Upper lobe of left lung (tissue), 6 donors: ENCODE measurements around the gene PRR5. TPM values are rescaled to one million over a fixed set of nuclear protein-coding genes. Genes with fewer than 3 reads are reported as not detected.

Experiments used
- ATAC-seq, 2 donors: fragments of 200-7000 bp; cut with Tn5 transposase; one replicate each; pipeline ENCODE4 v1.9.1; 2022; ENCODE audit warnings: mild to moderate bottlenecking in 2 of 2, moderate library complexity in 2 of 2; ENCODE audit not compliant: low FRiP score in 2 of 2
- DNase-seq, 2 donors: peaks; one replicate each; pipeline ENCODE4 v3.0.0-alpha.2; 2019 to 2020
- H3K27ac ChIP-seq, 4 donors: fragments of 200-600 bp; sonication (generic); one replicate each; pipeline ENCODE4 v1.5.1; 2016 to 2019
- H3K27me3 ChIP-seq, 4 donors: fragments of 200-600 bp; sonication (generic); one replicate each; pipeline ENCODE4 v1.5.1; 2017 to 2019
- H3K36me3 ChIP-seq, 4 donors: fragments of 200-600 bp; sonication (generic); one replicate each; pipeline ENCODE4 v1.5.1; 2016 to 2019
- H3K4me1 ChIP-seq, 4 donors: fragments of 200-600 bp; sonication (generic); one replicate each; pipeline ENCODE4 v1.5.1; 2018 to 2019
- H3K4me3 ChIP-seq, 4 donors: fragments of 200-600 bp; sonication (generic); one replicate each; pipeline ENCODE4 v1.5.1; 2017 to 2019; ENCODE audit warnings: mild to moderate bottlenecking in 2 of 4, moderate library complexity in 1 of 4
- H3K9me3 ChIP-seq, 4 donors: fragments of 200-600 bp; sonication (generic); one replicate each; pipeline ENCODE4 v1.5.1; 2018 to 2019
- EP300 ChIP-seq, 4 donors: sonication (generic); formaldehyde crosslinking; IDR thresholded peaks; one replicate each; pipeline ENCODE4 v1.5.1; 2017; ENCODE audit warnings: antibody characterized with exemption in 4 of 4, control low read depth in 2 of 4
- POLR2A ChIP-seq, 4 donors: fragments of 450-650 bp; IDR thresholded peaks; one replicate each; pipeline ENCODE4 v1.5.1; 2016 to 2017; ENCODE audit warnings: antibody characterized with exemption in 4 of 4, mild to moderate bottlenecking in 2 of 4
- POLR2AphosphoS5 ChIP-seq, 2 donors: sonication (generic); formaldehyde crosslinking; IDR thresholded peaks; one replicate each; pipeline ENCODE4 v1.5.1; 2017; ENCODE audit warnings: antibody characterized with exemption in 2 of 2
- WGBS, 2 donors: methylation state at CpG; one replicate each; pipeline ENCODE4 v1.1.5; 2017 to 2018; 5-methylcytosine and 5-hydroxymethylcytosine counted together
- total RNA-seq, 6 donors: library from RNA; depleted of rRNA in 4 of 6; stranded (reverse); fragments of >200 nt in 4 of 6; gene quantifications; one replicate each; pipeline versions ENCODE4 v1.1.0 to v1.2.1, GENCODE V29; 2016 to 2021
- TF ChIP-seq, protein P1 (sequence below), 6 experiments: fragments of 450-650 bp in 4 of 6; fragments of 200-600 bp in 2 of 6; sonication (generic) in 2 of 6; IDR thresholded peaks; one replicate each; pipeline ENCODE4 v1.5.1; 2016 to 2019; ENCODE audit warnings: antibody characterized with exemption in 6 of 6
- donor health status: DM: no; HTN: no; CAD: no; lungs with moderate emphysema.
- donor health status: DM: no; HTN: yes; CAD: no; lungs with severe emphysema.

PRR5 gene
- total RNA-seq, 6 donors from 2014 or later = 13.1 to 68.1 (median 15.8) TPM

DNA sequence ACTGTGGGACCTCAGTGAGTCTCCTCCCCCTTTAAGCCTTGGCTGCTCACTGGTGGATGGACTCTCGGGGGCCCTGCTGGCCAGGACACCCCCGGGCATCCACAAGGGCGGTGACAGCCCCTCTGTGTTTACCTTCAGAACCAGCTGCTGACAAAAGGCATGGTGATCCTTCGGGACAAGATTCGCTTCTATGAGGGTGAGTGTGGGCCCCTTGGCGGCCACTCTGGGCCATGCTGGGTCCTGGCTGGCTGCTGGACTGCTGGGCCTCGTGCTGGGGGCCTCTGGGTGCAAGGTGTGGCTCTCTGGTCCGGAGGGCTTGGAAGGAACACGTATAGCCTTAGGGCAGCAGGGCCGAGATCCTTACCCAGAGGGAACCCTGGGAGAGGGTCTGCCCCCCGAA, 24.4 kb downstream of the PRR5 start:
- peak in 1 of 2 donors; percentile 62 for DNase-seq
- WGBS, 2 donors = 89 to 93% methylated on average over 4 to 5 of the region's 11 CpGs
- Histone ChIP-seq H3K27ac (no peak overlapping the region), H3K36me3 (peaks cover 0 to 5% (median 2%) of the 10 kb centered on the region in 4 donors), H3K27me3 (no peaks in the 10 kb centered on the region), H3K4me3 (no peak overlapping the region), H3K4me1 (peaks cover 3 to 19% (median 14%) of the 10 kb centered on the region in 4 donors), H3K9me3 (no peaks in the 10 kb centered on the region)
- no peak for TF ChIP-seq EP300 (IDR thresholded peaks at IDR 0.05)
- TF ChIP-seq POLR2A (IDR thresholded peaks at IDR 0.05) = no peak
- no peak for ATAC-seq

DNA sequence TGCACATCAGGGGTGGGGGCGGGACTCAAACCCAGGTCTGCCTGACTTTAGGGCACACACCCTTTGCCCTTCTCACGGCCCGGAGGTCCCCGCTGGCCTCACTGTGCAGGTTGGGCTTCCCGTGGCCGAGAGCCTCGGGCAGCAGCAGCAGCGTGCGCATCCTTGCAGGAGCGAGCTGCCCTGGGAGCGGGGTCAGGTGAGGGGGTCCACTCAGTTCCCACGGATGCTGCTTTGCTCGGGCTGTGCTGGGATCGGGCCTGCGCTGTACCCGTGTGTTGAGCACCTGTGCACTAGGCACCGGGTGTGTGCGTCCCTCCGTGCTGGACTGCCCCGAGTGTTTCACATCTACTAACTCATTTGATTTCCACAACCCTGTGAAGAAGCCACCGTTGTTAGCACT, 25.1 kb downstream of the PRR5 start:
- peak in 1 of 2 donors; percentile 75 for DNase-seq
- Histone ChIP-seq H3K4me3 (no peak overlapping the region), H3K4me1 (peaks cover 3 to 19% (median 14%) of the 10 kb centered on the region in 4 donors), H3K27ac (no peak overlapping the region), H3K9me3 (no peaks in the 10 kb centered on the region), H3K27me3 (no peaks in the 10 kb centered on the region), H3K36me3 (peaks cover 0 to 5% (median 2%) of the 10 kb centered on the region in 4 donors)
- WGBS, 2 donors = 90 to 98% methylated on average over 13 to 17 of the region's 21 CpGs
- TF ChIP-seq POLR2AphosphoS5 (IDR thresholded peaks at IDR 0.05) (no peak), POLR2A (IDR thresholded peaks at IDR 0.05) (no peak), EP300 (IDR thresholded peaks at IDR 0.05) (no peak)
- TF ChIP-seq, protein P1, sequence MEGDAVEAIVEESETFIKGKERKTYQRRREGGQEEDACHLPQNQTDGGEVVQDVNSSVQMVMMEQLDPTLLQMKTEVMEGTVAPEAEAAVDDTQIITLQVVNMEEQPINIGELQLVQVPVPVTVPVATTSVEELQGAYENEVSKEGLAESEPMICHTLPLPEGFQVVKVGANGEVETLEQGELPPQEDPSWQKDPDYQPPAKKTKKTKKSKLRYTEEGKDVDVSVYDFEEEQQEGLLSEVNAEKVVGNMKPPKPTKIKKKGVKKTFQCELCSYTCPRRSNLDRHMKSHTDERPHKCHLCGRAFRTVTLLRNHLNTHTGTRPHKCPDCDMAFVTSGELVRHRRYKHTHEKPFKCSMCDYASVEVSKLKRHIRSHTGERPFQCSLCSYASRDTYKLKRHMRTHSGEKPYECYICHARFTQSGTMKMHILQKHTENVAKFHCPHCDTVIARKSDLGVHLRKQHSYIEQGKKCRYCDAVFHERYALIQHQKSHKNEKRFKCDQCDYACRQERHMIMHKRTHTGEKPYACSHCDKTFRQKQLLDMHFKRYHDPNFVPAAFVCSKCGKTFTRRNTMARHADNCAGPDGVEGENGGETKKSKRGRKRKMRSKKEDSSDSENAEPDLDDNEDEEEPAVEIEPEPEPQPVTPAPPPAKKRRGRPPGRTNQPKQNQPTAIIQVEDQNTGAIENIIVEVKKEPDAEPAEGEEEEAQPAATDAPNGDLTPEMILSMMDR (IDR thresholded peaks at IDR 0.05) = no peak
- ATAC-seq = no peak

DNA sequence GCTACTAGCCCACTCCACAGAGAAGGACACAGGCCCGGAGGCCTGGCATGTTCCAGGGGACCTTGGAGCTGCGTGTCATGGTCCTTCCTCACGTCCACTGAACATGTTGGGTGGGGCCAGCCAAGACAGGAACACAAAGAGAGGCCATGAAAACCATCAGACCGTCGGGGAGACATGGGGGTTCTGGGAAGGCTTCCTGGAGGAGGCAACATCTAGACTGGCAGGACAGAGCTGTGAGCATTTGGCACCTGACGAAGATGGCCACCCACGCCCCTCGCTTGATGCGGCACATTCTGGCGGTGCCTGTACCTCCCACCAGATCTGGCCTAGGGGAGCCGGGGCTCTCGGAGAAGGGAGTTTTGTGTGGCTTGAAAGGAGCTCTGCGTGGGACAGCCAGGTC, 25.7 kb downstream of the PRR5 start:
- WGBS, 2 donors = 83 to 100% methylated on average over 2 to 9 of the region's 13 CpGs
- DNase-seq = no peak
- Histone ChIP-seq H3K27me3 (no peaks in the 10 kb centered on the region), H3K9me3 (no peaks in the 10 kb centered on the region), H3K4me3 (no peak overlapping the region), H3K36me3 (peaks cover 0 to 5% (median 2%) of the 10 kb centered on the region in 4 donors), H3K27ac (no peak overlapping the region), H3K4me1 (peaks cover 3 to 19% (median 14%) of the 10 kb centered on the region in 4 donors)
- TF ChIP-seq, protein P1 (IDR thresholded peaks at IDR 0.05) = no peak
- no peak for TF ChIP-seq POLR2A (IDR thresholded peaks at IDR 0.05)
- no peak for TF ChIP-seq POLR2AphosphoS5 (IDR thresholded peaks at IDR 0.05)
- no peak for TF ChIP-seq EP300 (IDR thresholded peaks at IDR 0.05)
- ATAC-seq = no peak

DNA sequence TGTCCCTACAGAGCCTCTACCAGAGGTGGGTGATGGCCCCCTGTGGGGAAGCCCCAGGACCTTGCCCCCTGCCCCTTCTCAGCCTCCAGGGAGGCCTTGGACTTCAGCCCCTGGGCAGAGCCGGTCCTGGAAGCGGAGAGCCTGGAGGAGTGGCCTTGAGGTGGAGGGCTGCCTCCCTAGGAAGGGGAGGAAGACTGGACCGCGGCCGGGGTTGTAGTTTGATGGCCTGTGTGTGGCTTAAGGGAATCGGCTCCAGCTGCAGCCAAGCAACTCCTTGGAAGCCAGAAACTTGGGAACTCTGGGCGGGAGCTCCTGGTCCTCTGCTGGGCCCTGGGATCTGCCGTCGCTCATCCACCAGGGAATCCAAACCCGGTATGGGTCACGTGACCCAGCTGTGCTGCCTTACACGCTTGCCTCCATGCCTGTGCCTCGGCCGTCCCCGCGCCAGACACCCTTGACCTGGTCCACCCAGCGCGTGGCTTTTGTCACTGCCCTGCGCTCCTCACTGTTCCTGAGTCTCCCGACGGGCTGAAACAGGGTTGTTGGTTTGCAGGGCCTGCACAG, 26.8 kb downstream of the PRR5 start:
- DNase-seq (peak in 1 of 2 donors; percentile 74), ATAC-seq (no peak)
- Histone ChIP-seq H3K27ac (peak overlapping the region in 3 of 4 donors; percentile 16 to 49 (median 19)), H3K36me3 (peaks cover 0 to 5% (median 2%) of the 10 kb centered on the region in 4 donors), H3K4me1 (peaks cover 3 to 19% (median 14%) of the 10 kb centered on the region in 4 donors), H3K4me3 (no peak overlapping the region), H3K9me3 (no peaks in the 10 kb centered on the region), H3K27me3 (no peaks in the 10 kb centered on the region)
- 80 to 82% methylated on average over 13 to 21 of the region's 21 CpGs for WGBS, 2 donors
- no peak for TF ChIP-seq EP300 (IDR thresholded peaks at IDR 0.05)
- TF ChIP-seq, protein P1 (IDR thresholded peaks at IDR 0.05) = no peak
- no peak for TF ChIP-seq POLR2AphosphoS5 (IDR thresholded peaks at IDR 0.05)
- no peak for TF ChIP-seq POLR2A (IDR thresholded peaks at IDR 0.05)

DNA sequence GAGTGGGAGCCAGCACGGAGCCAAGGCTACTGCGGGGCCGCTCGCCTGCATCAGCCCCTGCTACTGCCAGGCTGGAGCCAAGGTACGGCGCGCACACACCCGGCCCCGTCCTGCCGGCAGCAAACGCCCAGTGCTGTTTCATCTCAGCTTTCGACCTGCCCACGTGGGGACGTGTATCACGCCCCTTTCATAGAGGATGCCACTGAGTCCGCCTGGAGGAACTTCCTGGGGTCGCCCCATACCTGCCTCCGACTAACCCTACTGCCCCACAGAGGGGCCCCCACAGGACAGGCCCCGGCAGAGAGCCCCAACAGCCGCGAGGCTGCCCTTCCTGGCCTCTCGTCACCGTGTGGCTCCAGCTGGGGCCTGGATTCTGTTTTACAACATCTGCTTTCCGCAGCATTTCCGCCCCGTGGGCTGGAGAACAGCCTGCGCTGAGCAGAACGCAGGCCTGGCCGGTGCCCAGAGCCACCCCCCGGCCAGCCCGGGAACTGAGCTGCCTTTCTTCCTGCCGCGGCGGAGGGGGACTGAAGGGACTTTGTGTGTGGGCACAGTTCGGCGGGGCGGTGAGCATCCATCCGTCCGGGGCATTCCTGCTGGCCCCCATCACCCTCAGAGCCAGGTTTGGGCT, 27.5 kb downstream of the PRR5 start:
- Histone ChIP-seq H3K4me3 (no peak overlapping the region), H3K4me1 (peaks cover 3 to 19% (median 14%) of the 10 kb centered on the region in 4 donors), H3K27ac (peak overlapping the region in 3 of 4 donors; percentile 16 to 49 (median 19)), H3K9me3 (no peaks in the 10 kb centered on the region), H3K36me3 (peaks cover 0 to 5% (median 2%) of the 10 kb centered on the region in 4 donors), H3K27me3 (no peaks in the 10 kb centered on the region)
- DNase-seq (peak in 1 of 2 donors; percentile 87), ATAC-seq (peak; percentile 16 to 33)
- WGBS, 2 donors = 49 to 60% methylated on average over 1 to 30 of the region's 39 CpGs
- TF ChIP-seq POLR2AphosphoS5 (IDR thresholded peaks at IDR 0.05) = peak in 1 of 2 donors; percentile 39
- TF ChIP-seq, protein P1 (IDR thresholded peaks at IDR 0.05) = peak in 2 of 6 experiments; percentile 30 to 42
- no peak for TF ChIP-seq POLR2A (IDR thresholded peaks at IDR 0.05)
